ENCODE data around the gene ITGAX. TPM values are rescaled to one million over a fixed set of nuclear protein-coding genes. Genes with fewer than 3 reads are reported as not detected.
"Not testable (repeated sequence)": the region's sequence is repeated elsewhere in the genome, so short reads cannot be mapped to it uniquely, and the experiment has no call there.

Gene ITGAX
- total and polyA plus RNA-seq, 2 donors (not counting 1 experiment from before 2014, with no cell fraction given), result 48.0 to 78.8 TPM

DNA sequence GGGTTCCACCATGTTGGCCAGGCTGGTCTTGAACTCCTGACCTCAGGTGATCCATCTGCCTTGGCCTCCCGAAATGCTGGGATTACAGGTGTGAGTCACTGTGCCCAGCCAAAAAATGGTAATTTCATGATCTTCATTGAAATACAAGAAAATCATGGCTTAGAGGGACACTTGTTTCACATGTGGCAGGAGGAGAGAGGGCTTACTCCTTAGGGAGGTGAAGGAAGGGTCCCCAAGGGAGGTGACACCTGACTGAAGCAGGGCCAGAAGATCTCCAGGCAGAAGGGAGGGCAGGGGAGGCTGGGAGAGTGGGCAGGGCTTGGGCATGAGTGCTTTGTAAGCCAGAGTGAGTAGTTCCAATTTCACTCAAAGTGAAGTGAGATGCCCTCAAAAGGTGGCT, 20.0 kb upstream of the ITGAX start:
- intact Hi-C loops (cut with micrococcal nuclease), result no loop called here
- POLR2A ChIA-PET, result no interaction called here
- H3K4me3 Mint-ChIP-seq, result no peak overlapping the region
- Histone ChIP-seq H3K9me3 (ENCODE audit: control extremely low read depth in 1 of 3, control insufficient read depth in 2 of 3, insufficient read depth in 1 of 3, low read length in 2 of 3) (peaks cover 0 to 7% (median 0%) of the 10 kb centered on the region in 3 donors), H3K27ac (ENCODE audit: low read length in 2 of 2) (no peak overlapping the region), H3K79me2 (ENCODE audit: control insufficient read depth, insufficient read depth, low read length) (peaks cover 3% of the 10 kb centered on the region), H4K20me1 (ENCODE audit: control insufficient read depth, insufficient read depth, low read length, poor library complexity, severe bottlenecking) (no peaks in the 10 kb centered on the region), H3K36me3 (replicated peaks in 1 of 2; ENCODE audit: control extremely low read depth in 1 of 2, control insufficient read depth in 1 of 2, extremely low read depth in 1 of 2, insufficient read depth in 2 of 2, low read length in 1 of 2) (no peaks in the 10 kb centered on the region), H3K4me1 (ENCODE audit: control insufficient read depth in 2 of 2, insufficient read depth in 2 of 2, low read length in 2 of 2) (peaks cover 7 to 19% of the 10 kb centered on the region in 2 donors), H2AFZ (ENCODE audit: insufficient read depth, low read depth, low read length, poor library complexity, severe bottlenecking) (no peak overlapping the region), H3K27me3 (replicated peaks in 1 of 4; ENCODE audit: control extremely low read depth in 1 of 4, control insufficient read depth in 3 of 4, insufficient read depth in 4 of 4, low read length in 3 of 4) (peaks cover 0 to 28% (median 4%) of the 10 kb centered on the region in 4 experiments), H3K4me2 (replicated peaks; ENCODE audit: low read depth, low read length, poor library complexity, severe bottlenecking) (no peak overlapping the region), H3K9ac (ENCODE audit: low read length) (no peak overlapping the region), H3K4me3 (ENCODE audit: control extremely low read depth in 1 of 5, extremely low read depth in 1 of 5, insufficient read depth in 1 of 5, low read depth in 2 of 5, low read length in 4 of 5) (no peak overlapping the region)
- no peak for ATAC-seq (ENCODE audit: low read depth)
- H3K9me3 Mint-ChIP-seq (ENCODE audit: insufficient read depth), result no peaks in the 10 kb centered on the region
- H3K27me3 Mint-ChIP-seq, result peaks cover 12% of the 10 kb centered on the region
- no peak for TF ChIP-seq EZH2 (IDR thresholded peaks at IDR 0.05; ENCODE audit: borderline replicate concordance, insufficient read depth, low read depth, low read length, poor library complexity, severe bottlenecking)
- no peak overlapping the region for H3K27ac Mint-ChIP-seq
- H3K4me1 Mint-ChIP-seq, result peaks cover 23% of the 10 kb centered on the region
- DNase-seq, result no peak
- WGBS (ENCODE audit: insufficient coverage), result 100% methylated on average over 1 of the region's 1 CpG
- CTCF ChIA-PET, result interaction anchor here (0.6 to 3.5 kb wide), 3 partner anchors 21 to 350 kb away, joined by 3 to 22 read pairs (median 8); partner anchors contain the start of gene HSD3B7

DNA sequence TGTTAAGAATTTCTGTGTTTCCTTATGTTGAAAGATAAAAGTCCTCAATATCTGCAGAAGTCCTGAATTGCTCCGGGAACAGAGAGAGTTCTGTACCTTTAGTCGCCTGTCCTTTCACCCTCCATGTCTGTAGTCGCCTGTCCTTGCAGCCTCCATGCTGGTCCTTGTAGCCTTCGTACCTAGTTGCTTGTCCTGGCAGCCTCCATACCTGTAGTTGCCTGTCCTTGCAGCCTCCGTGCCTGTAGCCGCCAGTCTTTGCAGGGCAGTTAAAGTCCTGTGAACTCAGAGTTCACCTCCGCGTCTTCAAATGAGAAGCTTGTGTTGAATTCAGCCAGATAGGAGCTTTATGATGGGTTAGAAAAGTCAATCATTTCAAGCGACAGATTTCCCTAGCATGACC, 19.5 kb upstream of the ITGAX start:
- Histone ChIP-seq H3K36me3 (replicated peaks in 1 of 2; ENCODE audit: control extremely low read depth in 1 of 2, control insufficient read depth in 1 of 2, extremely low read depth in 1 of 2, insufficient read depth in 2 of 2, low read length in 1 of 2) (no peaks in the 10 kb centered on the region), H3K9ac (ENCODE audit: low read length) (no peak overlapping the region), H3K27me3 (replicated peaks in 1 of 4; ENCODE audit: control extremely low read depth in 1 of 4, control insufficient read depth in 3 of 4, insufficient read depth in 4 of 4, low read length in 3 of 4) (peaks cover 0 to 23% (median 4%) of the 10 kb centered on the region in 4 experiments), H3K79me2 (ENCODE audit: control insufficient read depth, insufficient read depth, low read length) (peaks cover 3% of the 10 kb centered on the region), H3K4me1 (ENCODE audit: control insufficient read depth in 2 of 2, insufficient read depth in 2 of 2, low read length in 2 of 2) (peaks cover 7 to 18% of the 10 kb centered on the region in 2 donors), H3K27ac (ENCODE audit: low read length in 2 of 2) (no peak overlapping the region), H2AFZ (ENCODE audit: insufficient read depth, low read depth, low read length, poor library complexity, severe bottlenecking) (no peak overlapping the region), H3K4me3 (ENCODE audit: control extremely low read depth in 1 of 5, extremely low read depth in 1 of 5, insufficient read depth in 1 of 5, low read depth in 2 of 5, low read length in 4 of 5) (no peak overlapping the region), H4K20me1 (ENCODE audit: control insufficient read depth, insufficient read depth, low read length, poor library complexity, severe bottlenecking) (no peaks in the 10 kb centered on the region), H3K9me3 (ENCODE audit: control extremely low read depth in 1 of 3, control insufficient read depth in 2 of 3, insufficient read depth in 1 of 3, low read length in 2 of 3) (peaks cover 0 to 7% (median 0%) of the 10 kb centered on the region in 3 donors), H3K4me2 (replicated peaks; ENCODE audit: low read depth, low read length, poor library complexity, severe bottlenecking) (no peak overlapping the region)
- Mint-ChIP-seq H3K27me3 (peaks cover 12% of the 10 kb centered on the region), H3K9me3 (ENCODE audit: insufficient read depth) (no peaks in the 10 kb centered on the region), H3K4me3 (no peak overlapping the region), H3K4me1 (peaks cover 21% of the 10 kb centered on the region), H3K27ac (no peak overlapping the region)
- POLR2A ChIA-PET, result no interaction called here
- no peak for DNase-seq
- intact Hi-C loops (cut with micrococcal nuclease), result no loop called here
- TF ChIP-seq EZH2 (IDR thresholded peaks at IDR 0.05; ENCODE audit: borderline replicate concordance, insufficient read depth, low read depth, low read length, poor library complexity, severe bottlenecking), result no peak
- TF ChIP-seq, protein P1, sequence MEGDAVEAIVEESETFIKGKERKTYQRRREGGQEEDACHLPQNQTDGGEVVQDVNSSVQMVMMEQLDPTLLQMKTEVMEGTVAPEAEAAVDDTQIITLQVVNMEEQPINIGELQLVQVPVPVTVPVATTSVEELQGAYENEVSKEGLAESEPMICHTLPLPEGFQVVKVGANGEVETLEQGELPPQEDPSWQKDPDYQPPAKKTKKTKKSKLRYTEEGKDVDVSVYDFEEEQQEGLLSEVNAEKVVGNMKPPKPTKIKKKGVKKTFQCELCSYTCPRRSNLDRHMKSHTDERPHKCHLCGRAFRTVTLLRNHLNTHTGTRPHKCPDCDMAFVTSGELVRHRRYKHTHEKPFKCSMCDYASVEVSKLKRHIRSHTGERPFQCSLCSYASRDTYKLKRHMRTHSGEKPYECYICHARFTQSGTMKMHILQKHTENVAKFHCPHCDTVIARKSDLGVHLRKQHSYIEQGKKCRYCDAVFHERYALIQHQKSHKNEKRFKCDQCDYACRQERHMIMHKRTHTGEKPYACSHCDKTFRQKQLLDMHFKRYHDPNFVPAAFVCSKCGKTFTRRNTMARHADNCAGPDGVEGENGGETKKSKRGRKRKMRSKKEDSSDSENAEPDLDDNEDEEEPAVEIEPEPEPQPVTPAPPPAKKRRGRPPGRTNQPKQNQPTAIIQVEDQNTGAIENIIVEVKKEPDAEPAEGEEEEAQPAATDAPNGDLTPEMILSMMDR (IDR thresholded peaks at IDR 0.05), result no peak
- ATAC-seq (ENCODE audit: low read depth), result no peak
- CTCF ChIA-PET, result no interaction called here
- WGBS (ENCODE audit: insufficient coverage), result 95% methylated on average over 8 of the region's 9 CpGs

DNA sequence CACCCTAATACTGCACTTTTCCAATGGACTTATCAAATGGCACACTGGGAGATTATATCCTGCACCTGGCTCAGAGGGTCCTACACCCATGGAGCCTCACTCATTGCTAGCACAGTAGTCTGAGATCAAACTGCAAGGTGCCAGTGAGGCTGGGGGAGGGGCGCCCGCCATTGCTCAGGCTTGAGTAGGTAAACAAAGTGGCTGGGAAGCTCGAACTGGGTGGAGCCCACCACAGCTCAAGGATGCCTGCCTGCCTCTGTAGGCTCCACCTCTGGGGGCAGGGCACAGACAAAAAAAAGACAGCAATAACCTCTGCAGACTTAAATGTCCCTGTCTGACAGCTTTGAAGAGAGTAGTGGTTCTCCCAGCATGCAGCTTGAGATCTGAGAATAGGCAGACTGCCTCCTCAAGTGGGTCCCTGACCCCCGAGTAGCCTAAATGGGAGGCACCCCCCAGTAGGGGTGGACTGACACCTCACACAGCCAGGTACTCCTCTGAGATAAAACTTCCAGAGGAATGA, 16.8 kb upstream of the ITGAX start:
- H3K9me3 Mint-ChIP-seq (ENCODE audit: insufficient read depth); H3K4me3 ChIP-seq (ENCODE audit: control extremely low read depth in 1 of 5, extremely low read depth in 1 of 5, insufficient read depth in 1 of 5, low read depth in 2 of 5, low read length in 4 of 5); H3K36me3 ChIP-seq (replicated peaks in 1 of 2; ENCODE audit: control extremely low read depth in 1 of 2, control insufficient read depth in 1 of 2, extremely low read depth in 1 of 2, insufficient read depth in 2 of 2, low read length in 1 of 2); H3K9ac ChIP-seq (ENCODE audit: low read length); POLR2A ChIA-PET; H3K79me2 ChIP-seq (ENCODE audit: control insufficient read depth, insufficient read depth, low read length); H3K9me3 ChIP-seq (ENCODE audit: control extremely low read depth in 1 of 3, control insufficient read depth in 2 of 3, insufficient read depth in 1 of 3, low read length in 2 of 3); H3K4me2 ChIP-seq (replicated peaks; ENCODE audit: low read depth, low read length, poor library complexity, severe bottlenecking); DNase-seq; CTCF ChIA-PET; intact Hi-C loops (cut with micrococcal nuclease); H3K27me3 Mint-ChIP-seq; H3K4me1 Mint-ChIP-seq; H3K27ac ChIP-seq (ENCODE audit: low read length in 2 of 2); H3K4me1 ChIP-seq (ENCODE audit: control insufficient read depth in 2 of 2, insufficient read depth in 2 of 2, low read length in 2 of 2); H3K4me3 Mint-ChIP-seq; H3K27ac Mint-ChIP-seq; ATAC-seq (ENCODE audit: low read depth); H2AFZ ChIP-seq (ENCODE audit: insufficient read depth, low read depth, low read length, poor library complexity, severe bottlenecking); H4K20me1 ChIP-seq (ENCODE audit: control insufficient read depth, insufficient read depth, low read length, poor library complexity, severe bottlenecking): not testable (repeated sequence)
- H3K27me3 ChIP-seq (replicated peaks in 1 of 4; ENCODE audit: control extremely low read depth in 1 of 4, control insufficient read depth in 3 of 4, insufficient read depth in 4 of 4, low read length in 3 of 4), result peaks cover 0 to 14% (median 2%) of the 10 kb centered on the region in 4 experiments
- WGBS (ENCODE audit: insufficient coverage), result 70% methylated on average over 3 of the region's 4 CpGs
